ENCODE data around the gene MSI2. TPM values are rescaled to one million over a fixed set of nuclear protein-coding genes. Genes with fewer than 3 reads are reported as not detected.

MSI2 gene
- total RNA-seq, 1 donor from 2014 or later, result 21.1 TPM

DNA sequence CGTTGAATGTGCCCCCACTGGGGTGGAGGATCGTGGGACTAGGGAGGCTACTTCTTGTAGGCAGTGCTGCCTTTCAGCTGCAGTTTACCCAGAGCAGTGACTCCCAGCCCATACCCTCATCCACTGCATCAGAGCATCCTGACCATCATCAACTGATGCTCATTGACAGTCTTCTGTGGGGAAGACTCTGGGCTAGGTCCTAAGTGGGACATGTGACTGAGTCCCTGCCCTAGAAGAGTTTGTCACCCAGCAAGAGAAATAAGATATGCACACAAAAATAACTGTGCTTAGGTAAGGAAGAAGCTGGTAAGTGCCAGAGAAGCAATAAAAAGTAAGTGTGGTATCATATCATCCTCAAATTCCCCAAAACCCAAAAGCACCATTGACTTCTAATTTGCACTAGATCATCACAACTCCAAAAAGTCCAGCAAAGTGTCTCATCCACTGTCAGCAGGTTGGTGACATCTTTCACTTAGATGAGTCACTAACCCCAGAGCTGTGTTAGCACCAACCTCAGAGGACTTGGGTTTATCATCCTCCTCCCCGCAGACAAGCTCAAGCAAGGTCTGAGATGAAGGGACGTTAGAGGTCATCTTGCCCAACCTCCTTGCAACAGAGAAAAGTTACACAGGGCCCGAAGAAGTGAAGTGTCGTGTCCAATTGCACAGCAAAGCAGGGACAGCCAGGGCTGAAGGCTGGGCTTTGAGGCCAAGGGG is 389.8 kb downstream of the MSI2 start:
- H3K36me3 ChIP-seq (ENCODE audit: control insufficient read depth, insufficient read depth, low read length), result no peaks in the 10 kb centered on the region
- TF ChIP-seq, protein P1, sequence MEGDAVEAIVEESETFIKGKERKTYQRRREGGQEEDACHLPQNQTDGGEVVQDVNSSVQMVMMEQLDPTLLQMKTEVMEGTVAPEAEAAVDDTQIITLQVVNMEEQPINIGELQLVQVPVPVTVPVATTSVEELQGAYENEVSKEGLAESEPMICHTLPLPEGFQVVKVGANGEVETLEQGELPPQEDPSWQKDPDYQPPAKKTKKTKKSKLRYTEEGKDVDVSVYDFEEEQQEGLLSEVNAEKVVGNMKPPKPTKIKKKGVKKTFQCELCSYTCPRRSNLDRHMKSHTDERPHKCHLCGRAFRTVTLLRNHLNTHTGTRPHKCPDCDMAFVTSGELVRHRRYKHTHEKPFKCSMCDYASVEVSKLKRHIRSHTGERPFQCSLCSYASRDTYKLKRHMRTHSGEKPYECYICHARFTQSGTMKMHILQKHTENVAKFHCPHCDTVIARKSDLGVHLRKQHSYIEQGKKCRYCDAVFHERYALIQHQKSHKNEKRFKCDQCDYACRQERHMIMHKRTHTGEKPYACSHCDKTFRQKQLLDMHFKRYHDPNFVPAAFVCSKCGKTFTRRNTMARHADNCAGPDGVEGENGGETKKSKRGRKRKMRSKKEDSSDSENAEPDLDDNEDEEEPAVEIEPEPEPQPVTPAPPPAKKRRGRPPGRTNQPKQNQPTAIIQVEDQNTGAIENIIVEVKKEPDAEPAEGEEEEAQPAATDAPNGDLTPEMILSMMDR (IDR thresholded peaks at IDR 0.05; ENCODE audit: insufficient read depth, low read length, severe bottlenecking), result no peak
- no peak for FAIRE-seq
- DNase-seq (ENCODE audit: low read depth), result peak; percentile 6
- no peak overlapping the region for H3K4me3 ChIP-seq (ENCODE audit: low read depth, low read length)
- H3K27me3 ChIP-seq (ENCODE audit: control insufficient read depth, insufficient read depth, low read length), result no peaks in the 10 kb centered on the region

DNA sequence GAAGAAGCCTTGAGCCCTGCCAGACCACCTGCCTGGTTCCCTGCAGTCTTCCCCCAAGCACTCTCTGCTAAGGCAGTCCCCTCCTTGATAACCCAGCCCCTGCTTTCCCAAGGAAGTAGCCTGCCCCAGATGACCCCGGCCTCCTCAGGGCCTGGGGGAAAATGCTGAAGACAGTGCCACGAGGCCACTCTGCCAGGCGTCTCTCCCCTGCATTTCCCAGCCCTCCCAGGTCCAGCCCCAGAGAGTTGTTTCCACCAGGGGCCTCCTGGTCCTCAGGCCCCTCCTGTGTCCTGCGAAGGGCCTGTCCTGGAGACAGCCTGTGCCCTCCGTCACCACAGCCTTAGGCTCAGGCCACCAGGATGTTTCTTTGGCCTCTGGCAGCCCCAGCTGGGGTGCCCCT is 392.4 kb downstream of the MSI2 start:
- Histone ChIP-seq H3K27me3 (ENCODE audit: control insufficient read depth, insufficient read depth, low read length) (no peaks in the 10 kb centered on the region), H3K4me3 (ENCODE audit: low read depth, low read length) (no peak overlapping the region), H3K36me3 (ENCODE audit: control insufficient read depth, insufficient read depth, low read length) (no peaks in the 10 kb centered on the region)
- FAIRE-seq, result no peak
- TF ChIP-seq, protein P1 (IDR thresholded peaks at IDR 0.05; ENCODE audit: insufficient read depth, low read length, severe bottlenecking), result no peak
- no peak for DNase-seq (ENCODE audit: low read depth)

DNA sequence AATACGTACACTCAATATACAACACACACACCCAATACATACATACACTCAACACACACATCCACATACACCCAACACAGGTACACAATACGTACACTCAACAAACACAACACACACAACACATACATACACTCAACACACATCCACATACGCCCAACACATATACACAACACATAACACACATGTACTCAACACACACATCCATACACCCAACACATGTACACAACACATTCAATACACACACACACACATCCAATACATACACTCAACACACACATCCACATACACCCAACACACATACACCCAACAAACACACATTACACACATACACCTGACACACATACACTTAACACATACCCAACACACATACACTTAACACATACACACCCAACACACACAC is 392.9 kb downstream of the MSI2 start:
- TF ChIP-seq, protein P1 (IDR thresholded peaks at IDR 0.05; ENCODE audit: insufficient read depth, low read length, severe bottlenecking), result no peak
- FAIRE-seq, result peak; percentile 99
- Histone ChIP-seq H3K27me3 (ENCODE audit: control insufficient read depth, insufficient read depth, low read length) (no peaks in the 10 kb centered on the region), H3K36me3 (ENCODE audit: control insufficient read depth, insufficient read depth, low read length) (no peaks in the 10 kb centered on the region), H3K4me3 (ENCODE audit: low read depth, low read length) (no peak overlapping the region)
- no peak for DNase-seq (ENCODE audit: low read depth)

DNA sequence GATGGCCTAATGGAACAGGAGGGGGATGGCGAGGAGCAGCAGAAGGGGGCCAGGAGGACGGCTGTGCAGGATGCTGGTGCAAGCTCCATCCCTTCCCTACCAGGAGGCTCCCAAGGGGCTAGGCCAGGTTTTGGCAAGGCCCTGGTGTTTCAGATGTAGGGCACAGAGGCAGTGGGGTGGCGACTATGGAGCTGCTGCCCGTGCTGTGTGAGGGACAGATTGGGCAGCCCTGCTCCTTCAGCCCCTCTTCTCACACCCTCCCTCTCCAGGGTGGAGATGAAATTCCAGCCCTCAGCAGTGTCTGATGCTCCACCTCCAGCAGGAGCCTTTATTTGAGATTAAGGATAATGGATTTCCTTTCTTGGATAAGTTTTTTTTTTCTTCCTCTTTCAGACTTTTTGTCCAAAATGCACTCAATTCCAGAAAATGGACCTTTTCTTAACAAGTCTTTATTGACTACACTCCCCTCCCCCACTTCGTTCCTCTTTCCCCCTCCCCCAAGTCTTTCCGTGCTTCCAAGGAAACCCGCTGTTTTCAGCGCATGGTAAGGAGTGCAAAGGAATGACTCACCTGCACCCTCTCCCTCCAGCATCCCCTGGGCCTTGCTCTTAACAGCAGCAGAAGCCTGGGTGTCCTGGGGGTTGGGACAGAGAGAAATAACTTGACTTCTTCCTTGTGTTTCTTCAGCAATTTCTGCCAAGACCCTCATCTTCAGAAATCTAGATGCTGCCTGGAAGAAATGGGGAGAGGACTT is 393.6 kb downstream of the MSI2 start:
- no peak for FAIRE-seq
- no peak overlapping the region for H3K4me3 ChIP-seq (ENCODE audit: low read depth, low read length)
- TF ChIP-seq, protein P1 (IDR thresholded peaks at IDR 0.05; ENCODE audit: insufficient read depth, low read length, severe bottlenecking), result no peak
- H3K36me3 ChIP-seq (ENCODE audit: control insufficient read depth, insufficient read depth, low read length), result no peaks in the 10 kb centered on the region
- no peaks in the 10 kb centered on the region for H3K27me3 ChIP-seq (ENCODE audit: control insufficient read depth, insufficient read depth, low read length)
- peak; percentile 10 for DNase-seq (ENCODE audit: low read depth)

DNA sequence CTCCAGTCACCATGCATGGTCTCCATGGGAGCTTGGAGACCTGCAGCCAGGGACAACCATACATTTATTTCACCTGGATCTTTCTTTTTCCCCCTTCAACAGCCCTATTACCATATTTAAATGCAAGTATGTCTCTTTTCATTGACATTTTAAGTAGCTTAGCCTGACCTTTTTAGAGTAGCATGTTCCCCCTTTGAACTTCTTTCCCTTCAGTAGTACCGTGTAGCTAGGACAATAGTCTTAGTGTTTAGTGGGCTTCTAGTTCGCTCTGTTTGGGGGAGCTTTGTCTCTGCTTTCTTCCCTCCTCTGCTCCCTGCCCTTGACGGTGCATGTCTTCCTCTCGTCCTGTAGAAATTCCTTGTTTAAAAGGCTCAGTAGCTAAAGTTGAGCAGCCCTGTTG is 394.2 kb downstream of the MSI2 start:
- H3K27me3 ChIP-seq (ENCODE audit: control insufficient read depth, insufficient read depth, low read length), result no peaks in the 10 kb centered on the region
- TF ChIP-seq, protein P1 (IDR thresholded peaks at IDR 0.05; ENCODE audit: insufficient read depth, low read length, severe bottlenecking), result no peak
- DNase-seq (ENCODE audit: low read depth) (no peak), FAIRE-seq (no peak)
- no peak overlapping the region for H3K4me3 ChIP-seq (ENCODE audit: low read depth, low read length)
- H3K36me3 ChIP-seq (ENCODE audit: control insufficient read depth, insufficient read depth, low read length), result no peaks in the 10 kb centered on the region

Measured in bronchial epithelial cell (primary cell).